AG04449 (cell line): ENCODE results near the gene KIF26B.

ENCODE experiments used
- CTCF ChIA-PET: fragments of 350-600 bp; formaldehyde crosslinking; extraction: SDS; loops from one replicate; lab custom pipeline; 2021; ENCODE audit warnings: antibody characterized with exemption; lab: Yijun Ruan, JAX
- POLR2A ChIA-PET: fragments of 400-600, 350-600 bp; formaldehyde crosslinking; extraction: SDS; loops from one replicate; lab custom pipeline; 2020; ENCODE audit warnings: antibody characterized with exemption, inconsistent platforms; lab: Yijun Ruan, JAX
- DNase-seq: peaks from one replicate; pipeline ENCODE4 v3.0.0-alpha.2; 2010; ENCODE audit warnings: low read depth, low spot score
- H3K4me3 ChIP-seq: 2 replicates; pipeline ENCODE4 v1.5.1; 2011; ENCODE audit warnings: low read depth, mild to moderate bottlenecking, control low read depth, low read length
- TF ChIP-seq, protein P1 (sequence below): IDR thresholded peaks from one replicate; pipeline ENCODE4 v1.5.1; 2011; ENCODE audit warnings: mild to moderate bottlenecking, moderate library complexity, low read length, control low read depth, inconsistent platforms; ENCODE audit not compliant: insufficient read depth; ENCODE audit errors: missing control alignments

Gene KIF26B

DNA sequence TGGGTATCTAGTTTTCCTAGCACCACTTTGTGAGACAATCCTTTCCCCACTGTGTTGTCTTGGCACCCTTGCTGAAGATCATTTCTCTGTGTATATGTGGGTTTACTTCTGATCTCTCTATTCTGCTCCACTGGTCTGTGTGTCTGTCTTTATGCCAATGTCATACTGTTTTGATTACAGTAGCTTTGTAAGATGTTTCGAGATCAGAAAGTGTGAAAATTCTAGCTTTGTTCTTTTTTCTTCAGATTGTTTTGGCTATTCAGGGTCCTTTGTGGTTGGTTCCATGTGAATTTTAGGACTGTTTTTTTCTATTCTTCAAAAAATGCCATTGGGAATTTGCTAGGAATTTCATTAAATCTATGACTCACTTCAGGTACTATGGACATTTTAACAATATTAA lies 116.2 kb downstream of the KIF26B start:
- CTCF ChIA-PET = no interaction called here
- POLR2A ChIA-PET = no interaction called here
- TF ChIP-seq, protein P1, sequence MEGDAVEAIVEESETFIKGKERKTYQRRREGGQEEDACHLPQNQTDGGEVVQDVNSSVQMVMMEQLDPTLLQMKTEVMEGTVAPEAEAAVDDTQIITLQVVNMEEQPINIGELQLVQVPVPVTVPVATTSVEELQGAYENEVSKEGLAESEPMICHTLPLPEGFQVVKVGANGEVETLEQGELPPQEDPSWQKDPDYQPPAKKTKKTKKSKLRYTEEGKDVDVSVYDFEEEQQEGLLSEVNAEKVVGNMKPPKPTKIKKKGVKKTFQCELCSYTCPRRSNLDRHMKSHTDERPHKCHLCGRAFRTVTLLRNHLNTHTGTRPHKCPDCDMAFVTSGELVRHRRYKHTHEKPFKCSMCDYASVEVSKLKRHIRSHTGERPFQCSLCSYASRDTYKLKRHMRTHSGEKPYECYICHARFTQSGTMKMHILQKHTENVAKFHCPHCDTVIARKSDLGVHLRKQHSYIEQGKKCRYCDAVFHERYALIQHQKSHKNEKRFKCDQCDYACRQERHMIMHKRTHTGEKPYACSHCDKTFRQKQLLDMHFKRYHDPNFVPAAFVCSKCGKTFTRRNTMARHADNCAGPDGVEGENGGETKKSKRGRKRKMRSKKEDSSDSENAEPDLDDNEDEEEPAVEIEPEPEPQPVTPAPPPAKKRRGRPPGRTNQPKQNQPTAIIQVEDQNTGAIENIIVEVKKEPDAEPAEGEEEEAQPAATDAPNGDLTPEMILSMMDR = no peak
- no peak overlapping the region for H3K4me3 ChIP-seq
- DNase-seq = no peak

DNA sequence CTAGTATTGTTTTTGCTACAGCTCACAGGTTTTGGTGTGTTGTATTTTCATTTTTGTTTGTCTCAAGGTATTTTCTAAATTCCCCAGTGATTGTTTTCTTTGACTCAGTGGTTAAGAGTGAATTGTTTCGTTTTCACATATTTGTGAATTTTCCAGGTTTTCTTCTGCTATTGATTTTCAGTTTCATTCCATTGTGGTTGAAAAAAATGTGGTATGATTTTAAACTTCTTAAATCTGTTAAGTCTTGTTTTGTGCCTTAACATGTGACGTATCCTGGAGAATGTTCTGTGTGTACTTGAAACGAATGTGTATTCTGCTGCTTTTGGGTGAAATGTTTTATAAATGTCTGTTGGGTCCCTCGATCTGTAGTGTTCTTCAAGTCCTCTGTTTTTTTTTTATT lies 117.9 kb downstream of the KIF26B start:
- ChIA-PET CTCF (no interaction called here), POLR2A (no interaction called here)
- TF ChIP-seq, protein P1 = no peak
- no peak overlapping the region for H3K4me3 ChIP-seq
- no peak for DNase-seq

GRCh38 chr1:245276445-245276844 lies 121.7 kb downstream of the KIF26B start:
- CTCF ChIA-PET = no interaction called here
- POLR2A ChIA-PET = no interaction called here
- DNase-seq = no peak
- TF ChIP-seq, protein P1 = no peak
- no peak overlapping the region for H3K4me3 ChIP-seq

- POLR2A ChIA-PET = no interaction called here
- DNase-seq = no peak
- TF ChIP-seq, protein P1 = no peak
- no peak overlapping the region for H3K4me3 ChIP-seq
- CTCF ChIA-PET = no interaction called here
These were observed 122.5 kb downstream of the KIF26B start for GRCh38 chr1:245277276-245277675.

- POLR2A ChIA-PET = no interaction called here
- no peak overlapping the region for H3K4me3 ChIP-seq
- TF ChIP-seq, protein P1 = no peak
- DNase-seq = no peak
- CTCF ChIA-PET = no interaction called here
These were observed 124.1 kb downstream of the KIF26B start for GRCh38 chr1:245278846-245279245.

- no peak overlapping the region for H3K4me3 ChIP-seq
- ChIA-PET POLR2A (no interaction called here), CTCF (no interaction called here)
- DNase-seq = no peak
- TF ChIP-seq, protein P1 = no peak
These were observed 124.6 kb downstream of the KIF26B start for GRCh38 chr1:245279346-245279745.

- no peak overlapping the region for H3K4me3 ChIP-seq
- ChIA-PET CTCF (no interaction called here), POLR2A (no interaction called here)
- DNase-seq = no peak
- TF ChIP-seq, protein P1 = no peak
These were observed 128.2 kb downstream of the KIF26B start for GRCh38 chr1:245283001-245283400.
